Measurements from ENCODE around the gene SEC22C.

Gene SEC22C

DNA sequence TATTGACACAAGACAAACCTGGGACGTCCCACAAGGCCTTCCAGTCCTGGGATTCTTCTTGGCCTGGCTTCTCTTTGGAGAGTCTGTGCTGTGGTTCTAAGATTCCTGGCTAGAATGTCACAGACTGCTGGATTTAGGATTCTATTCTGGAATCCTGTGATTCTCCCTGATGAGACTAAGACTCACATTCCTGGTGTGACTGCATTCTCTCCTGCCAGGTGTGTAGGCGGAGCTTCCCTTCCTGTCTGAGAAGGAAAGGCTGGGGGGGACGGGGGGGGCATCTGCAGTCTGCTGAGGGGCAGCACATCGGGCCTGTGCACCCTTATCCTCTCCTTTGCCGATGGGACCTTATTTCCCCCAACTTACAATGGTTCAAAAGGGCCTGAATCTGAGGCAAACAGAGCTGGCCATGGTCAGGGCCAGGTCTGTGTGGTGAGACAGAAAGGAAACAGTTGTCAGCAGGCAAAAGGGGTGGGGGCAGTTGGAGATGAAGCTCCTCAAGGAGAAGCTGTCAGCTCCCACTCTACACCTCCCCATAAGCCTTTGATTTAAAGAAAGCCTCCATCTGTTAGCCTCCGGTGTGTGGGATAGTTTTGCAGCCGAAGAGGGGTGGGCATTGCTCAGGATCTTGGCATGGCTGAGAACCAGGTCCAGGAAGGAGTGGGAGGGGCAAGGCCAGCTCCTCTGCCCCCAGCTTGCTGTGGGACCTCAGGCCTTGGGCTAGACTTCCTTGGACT is 48.4 kb downstream of the SEC22C start:
- no peak for DNase-seq

DNA sequence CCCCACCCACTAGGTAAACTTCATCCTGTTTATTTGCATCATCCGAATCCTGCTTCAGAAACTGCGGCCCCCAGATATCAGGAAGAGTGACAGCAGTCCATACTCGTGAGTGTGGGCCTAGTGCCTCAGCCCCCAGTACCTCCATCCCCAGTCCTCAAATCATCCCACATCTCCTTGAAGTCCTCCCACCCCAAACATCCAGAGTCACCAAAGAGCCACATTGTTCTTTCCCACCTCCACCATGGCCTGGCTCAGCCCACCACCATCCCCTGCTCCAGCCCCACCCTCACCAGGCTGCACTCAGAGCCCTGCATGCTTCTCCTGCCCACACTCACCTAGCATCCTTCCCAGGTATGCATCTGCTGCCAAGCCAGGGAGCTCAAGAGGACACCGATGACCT is 49.5 kb downstream of the SEC22C start:
- DNase-seq = no peak

DNA sequence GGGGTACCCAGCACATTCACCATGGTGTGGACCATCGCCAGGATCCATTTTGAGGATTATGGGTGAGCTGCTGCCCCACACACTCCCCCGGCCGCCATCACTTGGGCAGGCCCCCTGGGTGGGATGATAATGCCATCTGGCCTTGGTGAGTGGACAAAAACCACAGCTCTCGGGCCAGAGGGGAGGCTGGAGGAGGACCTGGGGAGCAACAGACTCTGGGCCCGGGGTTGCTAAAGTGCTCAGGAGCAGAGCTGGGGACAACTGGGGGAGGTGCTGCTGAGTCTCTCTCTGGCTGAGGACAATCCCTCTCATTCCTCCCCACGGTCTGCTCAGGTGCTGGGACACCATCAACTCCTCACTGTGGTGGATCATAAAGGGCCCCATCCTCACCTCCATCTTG is 50.3 kb downstream of the SEC22C start:
- no peak for DNase-seq

DNA sequence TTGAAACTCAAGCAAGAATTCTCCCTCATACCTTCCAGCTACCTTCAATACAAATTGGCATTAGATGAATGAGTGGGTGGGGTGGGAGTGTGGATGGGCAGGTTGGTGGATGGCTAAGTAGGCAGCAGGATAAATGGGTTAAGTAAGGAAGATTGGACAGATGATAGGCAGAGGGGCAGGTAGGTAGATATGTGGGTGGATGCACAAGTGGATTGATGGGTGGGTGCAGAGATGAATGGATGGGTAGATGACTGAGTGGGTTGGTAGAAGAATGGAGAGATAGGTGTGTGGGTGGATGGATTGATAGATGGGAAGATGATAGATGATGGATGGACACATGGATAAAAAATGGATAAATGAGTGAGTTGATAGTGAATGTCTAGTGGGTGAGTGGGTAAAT is 51.7 kb downstream of the SEC22C start:
- DNase-seq = no peak

DNA sequence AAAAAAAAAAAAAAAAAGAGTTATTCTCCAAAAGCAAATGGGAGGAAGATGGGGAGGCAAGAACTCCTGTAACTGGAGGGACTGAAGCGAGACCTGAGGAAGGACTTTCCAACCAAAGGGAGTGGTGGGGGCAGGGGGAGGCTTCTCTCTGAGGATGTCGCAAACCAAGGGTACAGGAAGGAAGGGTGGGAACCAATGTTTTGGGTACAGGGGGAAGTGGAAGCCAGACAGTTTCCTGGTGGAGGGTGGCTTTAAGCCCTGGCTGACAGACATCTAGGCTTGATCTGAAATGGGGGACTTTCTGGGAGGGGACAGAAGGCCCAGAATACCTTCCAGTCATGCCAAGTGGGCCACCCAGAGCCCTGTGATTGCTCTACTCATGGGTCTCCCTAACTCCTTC is 52.3 kb downstream of the SEC22C start:
- DNase-seq = no peak

DNA sequence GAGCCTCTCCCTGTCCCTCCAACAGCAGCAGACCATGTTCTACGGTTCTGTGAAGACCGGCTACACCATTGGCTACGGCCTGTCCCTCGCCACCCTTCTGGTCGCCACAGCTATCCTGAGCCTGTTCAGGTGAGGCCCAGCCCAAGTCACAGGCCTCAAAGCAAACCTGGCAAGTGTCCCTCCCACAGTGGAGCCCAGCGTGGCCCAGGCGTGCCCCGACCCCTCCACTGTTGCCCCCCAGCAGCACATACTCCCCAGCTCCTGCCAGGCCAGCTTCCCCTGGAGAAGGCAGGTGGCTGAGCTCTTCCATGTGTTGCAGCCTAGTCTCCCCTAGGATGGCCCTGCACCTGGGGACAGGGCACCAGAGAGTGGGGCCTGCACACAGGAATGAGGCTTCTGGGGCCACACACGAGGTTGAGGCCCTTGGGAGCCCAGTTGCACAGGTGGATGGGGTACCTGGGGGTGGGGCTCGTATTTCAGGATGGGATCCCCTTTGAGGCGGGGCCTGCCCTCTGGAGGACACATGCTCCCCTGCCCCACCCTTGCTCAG is 54.3 kb downstream of the SEC22C start:
- no peak for DNase-seq

DNA sequence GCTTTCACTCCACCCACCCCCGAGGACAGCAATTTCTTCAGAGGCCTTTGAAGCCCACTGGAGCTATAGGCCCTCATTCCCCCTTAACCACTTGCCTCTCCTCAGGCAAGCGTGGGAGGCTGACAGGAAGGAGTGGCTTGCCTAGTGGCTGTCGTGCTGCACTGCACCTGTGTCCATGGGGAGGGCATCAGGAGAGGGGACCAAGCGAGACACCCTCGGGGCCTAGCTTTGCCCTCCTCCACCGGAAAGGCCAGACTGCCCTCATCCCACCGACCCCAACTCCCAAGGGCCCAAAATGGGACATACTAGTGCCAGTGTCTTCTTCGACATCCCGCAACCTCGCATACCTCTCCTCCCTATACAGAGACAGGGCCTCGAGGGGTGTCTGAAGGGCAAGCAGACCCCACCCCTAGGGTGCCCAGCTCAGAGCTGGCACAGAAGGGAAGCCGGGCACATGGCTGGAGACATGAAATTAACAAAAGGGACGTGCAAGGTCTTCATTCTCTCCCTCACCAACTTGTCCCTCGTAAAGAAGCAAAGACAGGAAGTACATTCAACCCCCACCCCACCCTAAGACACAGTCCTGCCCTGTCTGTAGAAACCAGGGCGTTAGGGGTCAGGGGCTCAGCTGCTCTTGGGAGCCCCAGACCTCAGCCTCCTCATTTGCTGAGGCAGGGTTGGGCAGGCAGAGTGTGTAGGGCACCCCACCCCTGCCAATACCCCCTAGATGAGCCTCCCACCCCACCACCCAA is 55.0 kb downstream of the SEC22C start:
- DNase-seq = no peak

DNA sequence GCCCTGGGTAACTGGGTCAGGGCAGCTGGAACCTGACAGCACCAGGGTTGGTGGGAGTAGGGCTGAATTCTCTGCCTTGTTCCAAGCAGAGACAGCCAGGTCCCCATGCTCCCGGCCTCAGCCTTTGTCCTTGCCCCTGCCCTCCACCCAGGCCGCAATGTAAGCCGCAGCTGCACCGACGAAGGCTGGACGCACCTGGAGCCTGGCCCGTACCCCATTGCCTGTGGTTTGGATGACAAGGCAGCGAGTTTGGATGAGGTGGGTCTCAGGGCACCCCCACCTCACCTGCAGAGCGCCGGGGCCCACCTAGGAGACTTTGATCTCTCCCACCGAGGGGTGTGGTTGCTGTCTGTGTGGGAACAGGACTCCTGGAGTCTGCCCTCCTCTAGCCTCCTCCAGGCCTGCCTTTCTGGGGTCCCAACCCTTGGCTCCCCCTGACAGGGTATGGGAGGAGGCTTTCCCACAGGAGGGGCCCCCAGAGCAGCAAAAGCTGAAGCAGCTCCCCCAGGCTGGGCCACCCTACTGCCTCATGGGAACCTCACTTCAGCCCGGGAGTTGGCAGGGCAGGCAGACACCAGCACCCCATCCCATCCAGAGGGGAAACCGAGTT is 55.9 kb downstream of the SEC22C start:
- no peak for DNase-seq

DNA sequence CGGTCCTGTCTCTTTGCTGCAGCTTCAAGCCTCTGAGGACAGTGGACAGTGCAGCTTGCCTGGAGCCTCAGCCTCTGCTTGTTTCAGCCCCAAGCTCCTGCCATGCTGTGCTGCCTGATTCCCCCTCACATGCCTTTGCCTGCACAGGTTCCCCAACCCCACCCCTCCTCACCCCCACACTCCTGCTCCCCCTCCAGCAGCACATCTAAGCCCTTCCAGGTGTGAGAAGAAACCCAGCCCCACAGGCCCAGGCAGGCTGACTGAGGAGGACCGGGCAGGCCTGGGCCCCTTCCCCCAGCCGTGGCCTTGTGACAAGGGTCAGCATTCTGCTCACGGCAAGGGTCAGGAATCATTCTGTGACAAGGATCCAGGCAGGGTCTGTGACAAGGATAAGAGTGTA is 56.6 kb downstream of the SEC22C start:
- no peak for DNase-seq

DNA sequence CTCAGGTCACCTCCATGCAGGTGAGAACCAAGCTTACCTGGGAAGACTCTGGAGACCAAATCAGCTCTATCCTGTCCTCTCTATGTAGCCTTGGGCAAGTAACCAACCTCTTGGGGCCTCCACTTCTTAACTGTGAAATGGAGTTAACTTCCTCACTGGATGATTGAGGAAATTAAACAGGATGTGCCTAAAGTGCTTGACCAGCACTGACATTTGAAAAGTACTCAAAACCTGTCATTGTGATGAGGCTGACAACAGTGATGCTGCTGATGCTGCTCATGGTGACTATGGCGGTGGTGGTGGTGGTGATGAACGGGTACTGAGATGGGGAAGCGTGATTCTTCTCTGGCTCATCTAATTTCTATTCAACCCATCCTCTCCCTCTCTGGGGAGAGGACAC is 57.0 kb downstream of the SEC22C start:
- no peak for DNase-seq

DNA sequence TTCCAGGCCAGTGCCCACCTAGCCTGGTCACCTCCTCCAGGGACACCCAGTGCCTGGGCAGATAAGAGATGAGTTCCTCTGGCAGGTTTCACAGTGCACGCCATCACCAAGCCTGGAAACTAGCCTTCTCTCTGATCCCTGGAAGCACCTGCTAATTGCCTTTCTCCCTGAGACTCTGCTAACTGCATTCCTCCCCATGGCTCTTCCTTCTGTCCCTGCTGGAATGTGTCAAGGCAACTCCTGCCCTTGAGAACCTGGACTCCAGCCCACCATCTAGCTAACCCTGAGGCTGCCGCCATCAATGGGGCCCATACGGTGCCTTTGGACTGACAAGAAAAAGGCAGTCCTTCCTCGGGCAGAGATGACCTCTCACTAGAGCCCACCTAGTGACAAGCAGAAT is 60.9 kb downstream of the SEC22C start:
- DNase-seq = no peak

DNA sequence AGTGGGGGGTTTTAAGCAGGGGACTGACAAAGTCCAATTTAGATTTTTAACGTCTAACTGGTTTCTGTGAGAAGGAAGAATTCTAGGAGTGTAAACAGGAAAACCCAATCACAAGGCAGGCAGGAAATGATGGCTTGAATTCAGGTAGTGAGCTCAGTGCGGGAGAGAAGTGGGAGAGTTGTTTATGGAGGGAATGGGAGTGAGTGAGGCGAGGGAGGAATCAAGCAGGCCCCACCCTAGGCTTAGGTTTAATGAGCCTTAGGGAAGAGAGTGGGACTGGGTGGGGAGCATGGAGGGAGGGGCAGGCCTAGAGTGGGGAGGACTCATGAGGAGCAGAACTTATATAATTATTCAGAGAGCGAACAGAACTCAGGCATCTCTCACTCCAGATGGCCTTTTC is 61.4 kb downstream of the SEC22C start:
- DNase-seq = no peak

DNA sequence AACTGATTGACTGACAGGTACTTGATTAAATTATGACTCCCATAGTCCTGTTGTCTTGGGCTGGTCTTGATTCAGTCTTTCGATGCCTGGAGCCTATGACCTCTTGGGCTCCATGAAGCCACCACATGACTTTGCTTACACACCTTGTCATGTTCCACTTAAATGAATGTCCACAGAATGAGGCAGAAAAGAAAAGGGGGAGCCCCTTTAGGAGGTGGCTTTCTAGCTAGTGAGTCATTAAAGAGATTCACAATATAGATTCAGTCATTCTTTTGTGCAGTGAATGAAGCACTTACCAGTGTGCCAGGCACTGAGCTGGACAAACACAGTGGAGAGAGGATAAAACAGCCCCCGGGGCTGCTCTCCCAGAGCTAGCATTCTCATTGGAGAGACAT is 62.2 kb downstream of the SEC22C start:
- no peak for DNase-seq

DNA sequence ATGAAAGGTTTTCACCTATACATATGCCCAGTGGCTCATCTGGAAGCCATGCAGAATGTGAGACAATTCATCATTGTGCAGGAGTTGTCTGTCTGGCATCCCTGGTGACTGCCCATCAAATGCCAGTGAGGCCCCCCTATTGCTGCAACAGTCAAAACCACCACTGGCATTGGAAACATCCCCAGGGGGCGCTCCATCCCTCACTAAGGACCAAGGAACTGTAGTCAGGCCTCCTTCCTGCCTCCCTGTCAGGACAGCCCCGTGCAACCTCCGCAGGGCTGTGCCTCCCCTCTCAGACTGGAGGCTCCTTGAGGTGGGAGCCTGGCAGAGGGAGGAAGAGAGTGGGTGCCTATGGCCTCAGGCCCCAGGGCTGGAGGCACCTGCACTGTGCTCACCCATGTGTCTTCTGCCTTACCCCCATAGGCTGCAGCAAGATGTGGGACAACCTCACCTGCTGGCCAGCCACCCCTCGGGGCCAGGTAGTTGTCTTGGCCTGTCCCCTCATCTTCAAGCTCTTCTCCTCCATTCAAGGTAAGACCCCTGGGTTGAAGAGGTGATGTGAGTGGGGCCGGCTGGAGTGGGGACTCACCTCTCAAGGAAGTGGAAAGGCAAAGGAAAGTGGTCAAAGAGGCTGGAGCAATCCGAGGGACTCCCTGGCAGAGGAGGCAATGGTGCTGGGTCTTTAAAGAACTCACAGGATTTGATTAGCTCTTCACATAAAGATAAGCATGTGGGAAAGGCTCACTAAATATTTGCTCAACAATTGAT is 62.8 kb downstream of the SEC22C start:
- no peak for DNase-seq

DNA sequence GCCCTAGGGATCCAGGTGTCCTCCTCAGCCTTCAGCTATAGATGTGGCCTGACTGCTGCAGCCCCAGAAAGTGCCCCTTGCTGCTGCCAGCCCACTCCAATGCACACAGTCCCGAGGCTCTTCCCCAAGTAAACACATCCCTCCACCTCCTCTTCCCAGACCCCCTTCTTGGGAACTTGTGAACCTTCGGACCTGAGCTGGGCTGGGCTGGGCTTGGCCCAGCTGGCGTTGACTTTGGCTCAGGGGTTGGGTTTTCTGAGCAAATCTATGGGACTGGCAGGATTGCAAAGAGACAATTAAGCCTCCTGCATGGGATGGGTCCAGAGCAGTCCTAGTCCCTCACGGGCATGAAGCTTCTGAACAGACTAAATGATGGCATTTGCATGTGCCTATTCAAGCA is 64.7 kb downstream of the SEC22C start:
- no peak for DNase-seq

DNA sequence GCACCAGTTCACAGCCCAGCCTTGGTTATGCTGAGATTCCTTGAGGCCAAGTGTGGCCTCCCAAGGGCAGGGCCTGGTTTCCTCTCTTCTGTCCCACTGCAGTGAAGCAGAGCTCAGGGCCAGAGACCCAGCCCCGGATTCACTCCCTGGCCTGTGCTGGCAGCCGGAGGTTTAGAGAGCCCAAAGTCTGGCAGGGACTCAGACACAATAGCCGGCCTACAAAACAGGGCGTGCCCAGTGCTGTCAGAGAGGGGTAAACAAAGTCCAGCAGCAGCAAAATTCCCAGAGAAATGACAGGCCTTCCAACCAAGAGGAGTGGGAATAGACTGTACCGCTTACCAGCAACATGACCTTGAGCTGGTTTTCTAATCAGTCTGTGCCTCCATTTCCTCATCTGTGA is 65.3 kb downstream of the SEC22C start:
- no peak for DNase-seq

DNA sequence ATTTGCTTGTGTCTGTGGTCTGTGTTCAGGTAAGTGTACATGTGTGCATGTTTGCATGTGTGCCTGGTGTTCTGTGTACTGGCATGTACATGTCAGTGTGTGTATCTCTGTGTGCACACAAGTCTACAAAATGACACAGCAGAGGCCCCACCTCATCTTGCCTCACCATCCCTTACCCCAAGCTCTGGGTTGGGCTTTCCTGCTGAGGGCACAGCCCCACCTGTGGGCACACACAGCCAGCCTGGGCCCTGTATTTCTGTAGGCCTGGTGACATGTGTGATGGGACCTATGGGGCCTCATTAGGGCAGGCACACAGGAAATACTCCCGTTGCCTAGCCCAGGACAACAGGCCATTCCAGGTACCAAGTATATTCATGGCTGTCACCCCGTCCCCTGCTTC is 65.8 kb downstream of the SEC22C start:
- DNase-seq = no peak

DNA sequence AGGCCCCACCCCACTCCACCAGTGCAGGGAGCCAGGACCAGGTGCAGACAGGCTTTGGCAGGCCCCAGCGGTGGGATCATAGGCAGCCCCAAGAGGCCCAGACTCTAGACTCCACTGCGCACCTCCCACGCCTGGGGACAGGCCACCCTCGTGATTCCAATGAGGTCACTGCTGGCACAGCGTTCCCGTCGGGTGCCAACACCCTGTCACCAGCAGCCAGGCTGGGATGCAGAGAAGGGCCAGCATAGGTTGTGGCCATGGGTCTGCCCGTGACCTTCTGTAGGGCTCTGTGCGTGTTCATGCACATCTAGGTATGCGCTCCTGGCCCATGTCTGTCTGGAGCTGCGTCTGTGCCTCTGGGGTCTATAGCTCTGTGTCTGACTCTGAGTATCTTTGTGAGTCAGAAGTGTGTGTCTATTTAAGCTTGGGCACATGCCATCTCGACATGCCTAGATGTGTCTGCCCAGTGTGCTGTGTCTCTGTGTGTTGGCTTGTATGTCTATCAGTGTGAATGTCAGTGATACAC is 66.3 kb downstream of the SEC22C start:
- no peak for DNase-seq

DNA sequence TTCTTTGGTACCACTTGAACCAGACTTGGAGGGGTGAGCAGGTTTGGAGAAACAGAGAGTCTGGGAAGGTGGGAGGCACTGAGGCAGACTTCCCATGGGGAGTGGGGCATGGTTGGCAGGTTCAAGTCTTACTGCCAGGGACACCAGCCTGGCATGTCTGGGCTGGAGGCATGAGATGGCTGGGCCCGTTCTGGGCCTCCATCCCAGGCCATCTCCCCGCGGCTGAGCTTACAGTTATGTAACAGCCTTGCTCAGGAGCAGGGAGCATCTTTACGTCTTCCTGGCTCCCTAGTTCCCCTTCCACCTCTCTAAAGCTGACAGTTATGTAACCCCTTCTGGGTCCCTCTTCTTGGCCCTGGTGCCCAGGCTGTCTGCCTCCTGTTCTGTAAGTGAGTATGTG is 66.9 kb downstream of the SEC22C start:
- DNase-seq = no peak

DNA sequence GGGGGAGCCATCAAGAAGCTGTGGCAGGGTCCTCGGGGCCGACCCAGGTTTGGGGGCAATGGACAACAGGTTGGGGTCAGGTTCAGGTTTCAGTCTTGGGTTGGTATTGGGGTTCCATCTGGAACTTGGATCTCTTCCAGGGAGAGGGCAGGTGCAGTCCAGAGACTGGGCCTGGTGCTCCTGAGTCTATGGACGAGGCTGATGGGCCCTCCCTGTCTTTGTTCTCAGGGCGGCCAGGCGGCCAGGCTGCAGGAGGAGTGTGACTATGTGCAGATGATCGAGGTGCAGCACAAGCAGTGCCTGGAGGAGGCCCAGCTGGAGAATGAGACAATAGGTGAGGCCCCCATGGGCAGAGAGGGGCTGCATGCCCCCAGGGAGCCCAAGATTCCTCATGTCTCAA is 68.2 kb downstream of the SEC22C start:
- DNase-seq = no peak

DNA sequence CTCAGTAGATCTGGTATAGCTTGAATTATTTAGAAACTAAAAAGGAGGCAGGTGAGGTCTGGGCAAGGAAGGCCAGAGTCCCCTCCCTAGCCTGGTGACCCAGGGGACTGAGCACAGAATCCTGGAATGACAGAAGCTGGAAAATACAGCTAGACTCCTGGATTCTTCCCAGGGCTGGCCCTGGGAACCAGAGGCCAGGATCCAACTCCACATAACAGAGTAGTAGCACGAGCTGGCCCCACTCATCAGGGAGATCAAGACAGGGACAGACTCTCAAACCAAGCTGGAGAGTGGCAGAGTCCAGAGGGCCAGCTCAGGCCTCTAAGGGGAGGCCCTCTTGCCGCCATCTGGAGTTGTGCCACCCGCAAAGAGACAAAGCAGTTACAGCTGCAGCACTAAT is 68.6 kb downstream of the SEC22C start:
- no peak for DNase-seq

DNA sequence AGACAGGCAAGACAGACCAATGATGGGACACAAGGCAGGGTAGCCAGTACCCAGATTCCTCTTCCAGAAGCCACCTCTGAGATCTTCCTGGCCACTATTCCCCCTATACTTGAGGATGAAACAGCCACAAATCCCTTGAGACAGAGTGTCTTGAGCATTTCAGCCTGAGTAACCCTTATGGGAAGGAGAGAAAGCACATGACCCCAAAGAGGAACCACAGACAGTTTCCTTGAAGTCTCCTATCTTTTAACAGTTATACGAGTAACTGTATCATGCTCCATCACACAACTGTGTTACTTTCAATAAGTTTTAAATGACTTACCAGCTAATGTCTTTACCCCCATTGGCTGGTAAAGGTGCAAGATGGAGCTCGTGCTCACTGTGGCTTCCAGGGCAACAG is 70.0 kb downstream of the SEC22C start:
- DNase-seq = no peak

DNA sequence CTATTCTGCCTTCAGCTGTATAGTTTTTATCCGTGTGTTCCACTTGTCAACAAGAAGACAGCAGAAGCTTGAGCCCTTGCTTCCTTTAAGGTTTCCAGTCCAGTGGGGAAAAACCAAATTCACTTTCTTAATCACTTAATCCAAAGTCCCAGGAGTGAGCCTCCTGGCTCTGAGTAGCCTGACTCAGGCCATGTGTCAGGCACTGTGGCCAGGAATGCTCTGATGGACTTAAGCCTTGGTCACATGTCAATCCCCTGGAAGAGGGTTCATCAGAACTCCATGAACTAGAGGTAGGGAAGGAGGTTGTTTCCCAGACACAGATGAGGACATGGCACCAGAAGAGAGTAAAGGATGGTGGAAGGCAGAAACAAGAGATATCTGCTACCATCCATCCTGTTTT is 70.6 kb downstream of the SEC22C start:
- no peak for DNase-seq

Data from NCI-H187 treated with DMSO at 0.1 percent for 48 hours (cell line).